DMS79 treated with DMSO at 0.1 percent for 48 hours (cell line): ENCODE measurements around the gene NFIL3.
"Not testable (repeated sequence)": the region's sequence is repeated elsewhere in the genome, so short reads cannot be mapped to it uniquely, and the experiment has no call there.

Experiments
- DNase-seq: peaks from one replicate; lab custom pipeline; 2025; lab: John Stamatoyannopoulos, UW

NFIL3 gene

GRCh38 chr9:91423785-91424402, at the start of gene NFIL3:
Gene NFIL3, minus strand, starts transcription at chr9:91423832. Its CDS starts 13,098 bp downstream, at chr9:91410734.
- DNase-seq = peak; percentile 49

GRCh38 chr9:91471524-91471923, 47.9 kb upstream of the NFIL3 start:
- DNase-seq = not testable (repeated sequence)

DNA sequence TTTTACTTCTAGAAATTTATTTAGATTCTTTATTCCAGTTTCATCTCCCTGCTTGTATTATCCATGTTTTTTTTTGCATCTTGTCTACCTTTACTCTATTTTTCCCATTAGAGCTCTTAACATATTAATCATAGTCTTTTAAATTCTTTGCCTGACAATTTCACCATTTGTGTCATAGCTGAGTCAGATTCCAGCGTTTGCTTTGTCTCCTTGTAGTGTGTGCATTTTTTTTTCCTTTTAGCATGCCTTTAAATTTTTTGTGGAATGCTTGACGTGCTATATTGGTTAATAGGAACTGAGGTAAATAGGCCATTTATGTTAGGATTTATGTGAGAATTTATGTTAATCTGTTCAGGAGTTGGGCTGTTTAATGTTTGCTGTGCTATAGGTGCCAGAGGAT, 41.8 kb upstream of the NFIL3 start:
- DNase-seq = no peak

GRCh38 chr9:91458906-91459305, 35.3 kb upstream of the NFIL3 start:
- DNase-seq = no peak

DNA sequence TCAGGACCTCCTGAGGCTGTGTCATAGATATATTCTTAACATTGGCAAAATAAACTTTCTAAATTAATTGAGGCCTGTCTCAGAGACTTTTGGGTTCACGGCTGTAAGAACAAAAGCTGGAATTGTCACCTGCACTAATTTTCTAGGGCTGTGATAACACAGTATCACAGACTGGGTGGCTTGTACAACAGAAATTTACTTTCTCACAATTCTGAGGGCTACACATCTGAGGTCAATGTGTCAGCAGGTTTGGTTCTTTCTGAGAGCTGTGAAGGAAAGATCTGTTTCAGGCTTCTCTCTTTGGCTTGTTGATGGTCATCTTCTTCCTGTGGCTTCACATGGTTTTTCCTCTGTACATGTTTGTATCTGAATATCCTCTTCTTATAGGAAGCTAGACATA, 29.2 kb upstream of the NFIL3 start:
- DNase-seq = no peak

GRCh38 chr9:91451431-91452270, 28.0 kb upstream of the NFIL3 start:
- no peak for DNase-seq

DNA sequence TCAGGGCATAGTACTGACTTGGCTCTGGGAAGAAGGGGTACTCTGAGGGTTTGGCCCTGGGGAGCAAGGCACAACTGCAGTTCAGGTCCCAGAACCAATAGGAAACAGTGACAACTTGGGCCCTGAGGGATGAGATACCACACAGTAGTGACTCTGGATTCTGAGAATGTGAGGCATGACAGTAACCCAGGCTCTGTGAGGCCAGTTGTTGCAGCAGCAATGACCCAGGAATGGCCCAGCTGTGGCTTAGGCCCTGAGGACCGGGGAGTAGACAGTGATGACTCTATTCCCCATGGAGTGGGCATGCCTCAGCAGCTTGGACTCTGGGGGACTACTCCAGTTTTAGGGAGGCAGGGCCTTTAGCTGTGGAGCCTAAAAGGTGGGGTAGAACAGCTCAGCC, 21.5 kb upstream of the NFIL3 start:
- DNase-seq = no peak

DNA sequence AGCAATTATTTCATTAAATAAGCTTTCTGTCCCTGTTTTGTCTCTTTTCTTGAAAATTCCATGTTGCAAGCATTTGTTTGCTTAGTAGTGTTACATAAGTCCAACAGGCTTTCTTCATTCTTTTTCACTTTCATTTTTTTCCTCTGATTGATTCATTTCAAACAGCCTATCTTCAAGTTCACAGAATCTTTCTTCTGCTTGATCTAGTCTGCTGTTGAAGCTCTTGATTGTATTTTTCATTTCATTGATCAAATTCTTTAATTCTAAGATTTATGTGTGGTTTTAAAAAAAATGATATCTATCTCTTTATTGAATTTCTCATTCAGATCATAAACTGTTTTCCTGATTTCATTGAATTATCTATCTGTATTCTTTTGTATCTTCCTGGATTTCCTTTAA, 20.4 kb upstream of the NFIL3 start:
- no peak for DNase-seq

- DNase-seq = no peak
Measured at GRCh38 chr9:91443321-91443993, 19.8 kb upstream of the NFIL3 start.

DNA sequence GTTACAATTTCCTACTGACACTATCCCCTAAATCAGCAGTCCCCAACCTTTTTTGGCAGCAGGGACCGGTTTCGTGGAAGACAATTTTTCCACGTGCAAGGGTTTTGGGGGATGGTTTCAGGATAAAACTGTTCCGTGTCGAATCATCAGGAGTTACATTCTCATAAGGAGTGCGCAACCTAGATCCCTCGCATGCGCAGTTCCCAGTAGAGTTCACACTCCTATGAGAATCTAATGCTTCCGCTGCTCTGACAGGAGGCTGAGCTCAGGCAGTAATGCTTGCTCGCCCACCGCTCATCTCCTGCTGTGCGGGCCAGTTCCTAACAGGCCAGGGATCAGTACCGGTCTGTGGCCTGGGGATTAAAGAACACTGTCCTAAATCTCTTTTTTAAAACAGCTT, 13.2 kb upstream of the NFIL3 start:
- DNase-seq = no peak

GRCh38 chr9:91433180-91433579, 9.5 kb upstream of the NFIL3 start:
- no peak for DNase-seq

GRCh38 chr9:91431485-91431884, 7.9 kb upstream of the NFIL3 start:
- no peak for DNase-seq

GRCh38 chr9:91429501-91429900, 5.9 kb upstream of the NFIL3 start:
- no peak for DNase-seq

DNA sequence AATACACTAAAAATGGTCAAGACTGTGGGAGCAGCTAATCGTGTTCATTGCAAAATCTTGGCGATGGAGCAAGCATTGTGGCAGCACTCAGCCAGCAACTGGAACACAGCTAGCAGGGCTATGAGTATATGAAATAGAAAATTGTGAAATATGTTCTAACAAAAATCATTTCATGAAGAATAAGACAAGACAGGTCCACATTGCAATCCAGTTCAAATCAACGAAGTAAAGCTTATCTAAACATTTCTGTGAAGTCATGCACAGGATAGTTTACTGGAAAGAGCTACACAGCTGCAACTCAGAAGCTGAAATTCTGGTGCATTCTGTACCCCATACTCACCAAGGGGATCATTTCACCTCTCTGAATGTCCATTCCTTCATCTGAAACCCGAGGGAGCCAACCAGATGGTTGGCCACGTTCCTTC, 5.3 kb upstream of the NFIL3 start:
- no peak for DNase-seq

- no peak for DNase-seq
Measured at GRCh38 chr9:91428436-91428835, 4.8 kb upstream of the NFIL3 start.

GRCh38 chr9:91427873-91428272, 4.2 kb upstream of the NFIL3 start:
- DNase-seq = no peak

- DNase-seq = peak; percentile 6
Measured at GRCh38 chr9:91426123-91426745, 2.6 kb upstream of the NFIL3 start.

- DNase-seq = no peak
Measured at GRCh38 chr9:91425271-91425670, 1.6 kb upstream of the NFIL3 start.

- DNase-seq = peak; percentile 21
Measured at GRCh38 chr9:91424403-91425176, 958 bp upstream of the NFIL3 start.

DNA sequence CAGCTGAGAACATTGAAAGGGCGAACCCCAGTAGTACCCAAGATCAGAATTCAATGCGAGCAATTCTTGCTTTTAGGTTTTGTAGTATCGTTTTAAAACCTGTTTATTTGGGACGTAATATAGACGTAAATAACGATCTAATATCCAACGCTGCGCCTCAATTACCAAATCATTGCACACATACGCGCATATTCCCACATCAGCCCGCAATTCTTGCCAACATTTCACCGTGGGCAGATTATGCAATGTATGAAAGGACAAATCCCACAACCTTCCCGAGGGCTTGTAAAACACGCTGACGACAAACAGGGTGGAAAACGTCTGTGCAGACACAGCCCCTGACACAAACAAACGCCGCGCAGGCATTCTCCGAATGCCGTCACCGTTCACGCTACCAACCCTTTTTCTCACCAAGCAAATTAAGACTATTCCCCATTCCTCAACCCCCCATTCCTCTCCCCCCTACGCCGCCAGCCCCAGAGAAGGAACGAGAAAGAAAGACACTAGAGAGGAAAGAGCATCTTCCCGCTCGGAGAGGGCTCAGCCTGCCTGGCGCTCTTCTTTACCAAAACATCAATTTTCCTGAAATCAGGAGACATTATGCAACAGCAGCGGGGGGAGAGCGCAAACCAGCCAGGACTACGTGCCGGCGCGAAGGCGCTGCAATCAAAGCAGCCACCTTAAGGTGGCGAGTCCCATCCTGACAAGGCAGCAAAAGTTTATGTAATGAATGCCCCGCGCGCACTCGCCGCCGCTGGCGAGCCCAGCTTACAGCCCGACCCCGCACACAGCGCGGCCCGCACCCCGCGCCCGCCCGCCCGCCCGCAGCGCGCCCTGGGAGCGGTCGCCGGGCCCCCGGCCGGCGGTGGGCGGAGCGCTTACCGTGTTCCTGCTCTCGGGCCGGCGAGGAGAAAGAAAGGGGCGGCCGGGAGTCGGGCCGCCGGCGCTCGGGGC, 597 bp downstream of the NFIL3 start:
- peak; percentile 28 for DNase-seq
